SK-N-SH treated with all-trans-retinoic acid at 6 μM for 48 hours (cell line): ENCODE results near the gene KPNA1.

Experiments used
- ATAC-seq: fragments of 200-7000 bp; cut with Tn5 transposase; 3 replicates; pipeline ENCODE4 v1.9.1; 2020; ENCODE audit warnings: mild to moderate bottlenecking, moderate library complexity
- ARNTL ChIP-seq: fragments of 450-650 bp; formaldehyde crosslinking; IDR thresholded peaks from 2 replicates; pipeline ENCODE4 v1.5.0; 2020; ENCODE audit warnings: low read depth, mild to moderate bottlenecking, moderate library complexity, borderline replicate concordance
- BACH2 ChIP-seq: fragments of 250-450 bp; sonication (Bioruptor Pico); IDR thresholded peaks from 2 replicates; pipeline ENCODE4 v1.9.0; 2021; ENCODE audit warnings: mild to moderate bottlenecking, borderline replicate concordance
- CREB5 ChIP-seq: fragments of 250-450 bp; sonication (Bioruptor Pico); IDR thresholded peaks from 2 replicates; pipeline ENCODE4 v1.5.1; 2020; ENCODE audit warnings: low read depth, mild to moderate bottlenecking, moderate library complexity
- CSDC2 ChIP-seq: fragments of 250-450 bp; sonication (Bioruptor Pico); IDR thresholded peaks from 2 replicates; pipeline ENCODE4 v1.5.0; 2020; ENCODE audit warnings: mild to moderate bottlenecking, moderate library complexity
- CSRNP3 ChIP-seq: fragments of 250-450 bp; sonication (Bioruptor Pico); IDR thresholded peaks from 2 replicates; pipeline ENCODE4 v1.5.1; 2021; ENCODE audit warnings: mild to moderate bottlenecking, moderate library complexity
- ESRRG ChIP-seq: fragments of 250-450 bp; sonication (Bioruptor Pico); IDR thresholded peaks from 2 replicates; pipeline ENCODE4 v1.6.1; 2021; ENCODE audit warnings: mild to moderate bottlenecking
- GLIS3 ChIP-seq: fragments of 250-450 bp; sonication (Bioruptor Pico); IDR thresholded peaks from 2 replicates; pipeline ENCODE4 v1.5.0; 2020; ENCODE audit warnings: mild to moderate bottlenecking, moderate library complexity
- OSR1 ChIP-seq: fragments of 250-450 bp; sonication (Bioruptor Pico); IDR thresholded peaks from 2 replicates; pipeline ENCODE4 v1.8.0; 2022; ENCODE audit warnings: moderate library complexity, mild to moderate bottlenecking, inconsistent platforms
- PATZ1 ChIP-seq: fragments of 250-450 bp; sonication (Bioruptor Pico); IDR thresholded peaks from 2 replicates; pipeline ENCODE4 v1.8.0; 2020; ENCODE audit warnings: mild to moderate bottlenecking, moderate library complexity, borderline replicate concordance
- POU6F1 ChIP-seq: fragments of 250-450 bp; sonication (Bioruptor Pico); IDR thresholded peaks from 2 replicates; pipeline ENCODE4 v1.8.0; 2021; ENCODE audit warnings: low read depth, mild to moderate bottlenecking, moderate library complexity, borderline replicate concordance
- PPARA ChIP-seq: fragments of 250-450 bp; sonication (Bioruptor Pico); IDR thresholded peaks from 2 replicates; pipeline ENCODE4 v1.5.0; 2020; ENCODE audit warnings: mild to moderate bottlenecking, borderline replicate concordance
- RARB ChIP-seq: fragments of 250-450 bp; sonication (Bioruptor Pico); IDR thresholded peaks from 2 replicates; pipeline ENCODE4 v1.8.0; 2021; ENCODE audit warnings: mild to moderate bottlenecking, moderate library complexity
- SNAI2 ChIP-seq: fragments of 250-450 bp; sonication (Bioruptor Pico); IDR thresholded peaks from 2 replicates; pipeline ENCODE4 v1.5.0; 2020; ENCODE audit warnings: mild to moderate bottlenecking, moderate library complexity
- TOX ChIP-seq: fragments of 250-450 bp; sonication (Bioruptor Pico); IDR thresholded peaks from 2 replicates; pipeline ENCODE4 v1.8.0; 2021; ENCODE audit warnings: mild to moderate bottlenecking, moderate library complexity, borderline replicate concordance
- TSHZ2 ChIP-seq: fragments of 250-450 bp; sonication (Bioruptor Pico); IDR thresholded peaks from 2 replicates; pipeline ENCODE4 v1.5.0; 2020; ENCODE audit warnings: mild to moderate bottlenecking, moderate library complexity
- ZC3H10 ChIP-seq: fragments of 250-450 bp; sonication (Bioruptor Pico); IDR thresholded peaks from 2 replicates; pipeline ENCODE4 v1.5.1; 2021; ENCODE audit warnings: mild to moderate bottlenecking, moderate library complexity
- ZFP3 ChIP-seq: fragments of 250-450 bp; sonication (Bioruptor Pico); IDR thresholded peaks from 2 replicates; pipeline ENCODE4 v1.5.0; 2020; ENCODE audit warnings: mild to moderate bottlenecking, moderate library complexity
- ZNF565 ChIP-seq: fragments of 450-650 bp; formaldehyde crosslinking; conservative IDR thresholded peaks from 2 replicates; pipeline ENCODE4 v1.5.0; 2020; ENCODE audit warnings: low read depth, mild to moderate bottlenecking, moderate library complexity
- ZNF70 ChIP-seq: fragments of 450-650 bp; formaldehyde crosslinking; IDR thresholded peaks from 2 replicates; pipeline ENCODE4 v1.5.0; 2020; ENCODE audit warnings: mild to moderate bottlenecking, moderate library complexity
- ZNF8 ChIP-seq: fragments of 450-650 bp; formaldehyde crosslinking; IDR thresholded peaks from 2 replicates; pipeline ENCODE4 v1.5.0; 2020; ENCODE audit warnings: mild to moderate bottlenecking, moderate library complexity

KPNA1 gene

GRCh38 chr3:122548619-122549018, 33.9 kb upstream of the KPNA1 start (continued):
- TF ChIP-seq POU6F1 (CRISPR knock-in tag) = no peak
- TF ChIP-seq OSR1 (CRISPR knock-in tag) = no peak
- no peak for TF ChIP-seq ZC3H10
- no peak for TF ChIP-seq SNAI2 (CRISPR knock-in tag)
- no peak for TF ChIP-seq ARNTL (CRISPR knock-in tag)
- TF ChIP-seq, all 23 proteins: peak for 0

- TF ChIP-seq RARB (no peak), CSDC2 (CRISPR knock-in tag) (no peak), ZNF70 (no peak), BACH2 (CRISPR knock-in tag) (no peak), ZC3H10 (no peak), ESRRG (no peak), TOX (CRISPR knock-in tag) (no peak), TSHZ2 (CRISPR knock-in tag) (no peak), ZNF8 (CRISPR knock-in tag) (no peak), CSRNP3 (CRISPR knock-in tag) (no peak), ZNF565 (CRISPR knock-in tag) (no peak), OSR1 (CRISPR knock-in tag) (no peak), PPARA (no peak), GLIS3 (CRISPR knock-in tag) (no peak)
- ATAC-seq = no peak
These were observed 33.3 kb upstream of the KPNA1 start for GRCh38 chr3:122548076-122548475.

GRCh38 chr3:122546151-122546550, 31.4 kb upstream of the KPNA1 start:
- no peak for ATAC-seq
- TF ChIP-seq ARNTL (CRISPR knock-in tag) (no peak), SNAI2 (CRISPR knock-in tag) (no peak), PPARA (no peak), ZFP3 (no peak), TSHZ2 (CRISPR knock-in tag) (no peak)

GRCh38 chr3:122538956-122539490, 24.3 kb upstream of the KPNA1 start:
- ATAC-seq = no peak
- no peak for TF ChIP-seq GLIS3 (CRISPR knock-in tag)
- TF ChIP-seq TSHZ2 (CRISPR knock-in tag) = no peak
- TF ChIP-seq ZFP3 = no peak
- TF ChIP-seq TOX (CRISPR knock-in tag) = no peak
- TF ChIP-seq OSR1 (CRISPR knock-in tag) = no peak
- no peak for TF ChIP-seq ZNF565 (CRISPR knock-in tag)
- TF ChIP-seq CREB5 = no peak
- no peak for TF ChIP-seq PATZ1 (CRISPR knock-in tag)
